UCSD-AML1 (cell line): ENCODE measurements around the gene LEFTY2.
"Not testable (repeated sequence)": the region's sequence is repeated elsewhere in the genome, so short reads cannot be mapped to it uniquely, and the experiment has no call there.

Experiments used
- DNase-seq: peaks from one replicate; lab custom pipeline; 2025; ENCODE audit not compliant: unreplicated experiment; lab: John Stamatoyannopoulos, UW

The LEFTY2 gene

GRCh38 chr1:225941187-225941941 is at the start of gene LEFTY2:
TSS of gene LEFTY2 (minus strand) at chr1:225941220. CDS start at chr1:225941140, 80 bp downstream.
- DNase-seq: no peak

GRCh38 chr1:225987491-225988316 is 46.7 kb upstream of the LEFTY2 start:
- no peak for DNase-seq

GRCh38 chr1:225981714-225982113 is 40.7 kb upstream of the LEFTY2 start:
- DNase-seq: no peak

GRCh38 chr1:225980005-225980836 is 39.2 kb upstream of the LEFTY2 start:
- no peak for DNase-seq

- no peak for DNase-seq
Measured at GRCh38 chr1:225979421-225979820, 38.4 kb upstream of the LEFTY2 start.

- DNase-seq: no peak
Measured at GRCh38 chr1:225977937-225978748, 37.1 kb upstream of the LEFTY2 start.

- DNase-seq: not testable (repeated sequence)
Measured at GRCh38 chr1:225975146-225975545, 34.1 kb upstream of the LEFTY2 start.

- DNase-seq: no peak
Measured at GRCh38 chr1:225974454-225974853, 33.4 kb upstream of the LEFTY2 start.

GRCh38 chr1:225973158-225973557 is 32.1 kb upstream of the LEFTY2 start:
- no peak for DNase-seq

- no peak for DNase-seq
Measured at GRCh38 chr1:225972344-225973152, 31.5 kb upstream of the LEFTY2 start.

- DNase-seq: not testable (repeated sequence)
Measured at GRCh38 chr1:225970592-225971157, 29.7 kb upstream of the LEFTY2 start.

- not testable (repeated sequence) for DNase-seq
Measured at GRCh38 chr1:225969751-225970150, 28.7 kb upstream of the LEFTY2 start.

GRCh38 chr1:225965231-225965630 is 24.2 kb upstream of the LEFTY2 start:
- DNase-seq: no peak

GRCh38 chr1:225963735-225964530 is 22.9 kb upstream of the LEFTY2 start:
- no peak for DNase-seq

GRCh38 chr1:225962440-225962975 is 21.5 kb upstream of the LEFTY2 start:
- no peak for DNase-seq

GRCh38 chr1:225961659-225962439 is 20.8 kb upstream of the LEFTY2 start:
- DNase-seq: no peak

GRCh38 chr1:225958041-225958440 is 17.0 kb upstream of the LEFTY2 start:
- no peak for DNase-seq
